Spleen (tissue), 13 donors: ENCODE results near the gene RAB4A. TPM values are rescaled to one million over a fixed set of nuclear protein-coding genes. Genes with fewer than 3 reads are reported as not detected.

Experiments
- DNase-seq: peaks from one replicate; pipeline ENCODE4 v3.0.0-alpha.2; 2020
- H3K27ac ChIP-seq, 8 donors: fragments of 200-600 bp; sonication (generic) in 7 of 8; 1 replicate in 4 of 8; 2 replicates in 4 of 8; pipeline versions ENCODE4 v1.5.0 to v1.8.0; 2016 to 2021; ENCODE audit warnings: inconsistent platforms in 4 of 8, mild to moderate bottlenecking in 4 of 8, moderate library complexity in 1 of 8
- H3K27me3 ChIP-seq, 7 donors: fragments of 200-600 bp; sonication (generic) in 6 of 7; replicated peaks in 1 of 7; 1 replicate in 4 of 7; 2 replicates in 3 of 7; pipeline versions ENCODE4 v1.5.0 to v1.8.0; 2016 to 2021; ENCODE audit warnings: inconsistent platforms in 3 of 7, mild to moderate bottlenecking in 1 of 7
- H3K36me3 ChIP-seq, 6 donors: fragments of 200-600 bp; sonication (generic) in 5 of 6; 1 replicate in 4 of 6; 2 replicates in 2 of 6; pipeline versions ENCODE4 v1.5.0 to v1.8.0; 2016 to 2021; ENCODE audit warnings: inconsistent platforms in 2 of 6
- H3K4me1 ChIP-seq, 6 donors: fragments of 200-600 bp; sonication (generic) in 5 of 6; 1 replicate in 3 of 6; 2 replicates in 3 of 6; pipeline versions ENCODE4 v1.5.0 to v1.8.0; 2016 to 2021; ENCODE audit warnings: inconsistent platforms in 3 of 6
- H3K4me3 ChIP-seq, 8 donors: fragments of 200-600 bp; sonication (generic) in 7 of 8; 1 replicate in 4 of 8; 2 replicates in 4 of 8; pipeline versions ENCODE4 v1.5.0 to v1.8.0; 2016 to 2021; ENCODE audit warnings: inconsistent platforms in 4 of 8, mild to moderate bottlenecking in 4 of 8, moderate library complexity in 2 of 8
- H3K9me3 ChIP-seq, 8 donors: fragments of 200-600 bp; sonication (generic) in 7 of 8; 1 replicate in 4 of 8; 2 replicates in 4 of 8; pipeline versions ENCODE4 v1.5.0 to v1.8.0; 2016 to 2021; ENCODE audit warnings: inconsistent platforms in 4 of 8
- POLR2A ChIP-seq, 3 donors: fragments of 450-650 bp; IDR thresholded peaks; one replicate each; pipeline ENCODE4 v1.5.1; 2017; ENCODE audit warnings: antibody characterized with exemption in 3 of 3, mild to moderate bottlenecking in 1 of 3
- POLR2AphosphoS5 ChIP-seq, 3 donors: sonication (generic); formaldehyde crosslinking; IDR thresholded peaks; one replicate each; pipeline ENCODE4 v1.5.1; 2017; ENCODE audit warnings: antibody characterized with exemption in 3 of 3
- WGBS, 5 donors: extraction: QIAGEN DNeasy Blood & Tissue Kit in 3 of 5; methylation state at CpG; one replicate each; pipeline versions ENCODE4 v1.1.5 to v1.1.7; 2013 to 2018; 5-methylcytosine and 5-hydroxymethylcytosine counted together
- intact Hi-C: fragments of 100-400 bp; cut with DNase I; formaldehyde crosslinking; loops from one replicate; pipeline ENCODE4 v1.15.0; 2023; ENCODE audit warnings: low total_unique reads
- long read RNA-seq, 2 donors: transcript quantifications; one replicate each; lab custom pipeline, GENCODE V29; 2026
- polyA plus RNA-seq, 3 donors: library from polyadenylated mRNA; stranded (reverse); fragments of 200-250 nt; gene quantifications; one replicate each; pipeline ENCODE4 v1.2.1, GENCODE V29; 2013
- total RNA-seq, 7 donors: library from RNA; depleted of rRNA in 3 of 7; stranded (reverse); fragments of >200 nt in 3 of 7; fragmentation: NEBNext Ultra II Directional in 4 of 7; extraction: Animal tissue kit (Norgen Biotek cat#: 25700) in 4 of 7; gene quantifications; one replicate each; pipeline versions ENCODE4 v1.1.0 to v1.2.1, GENCODE V29; 2016 to 2021
- TF ChIP-seq, protein P1 (sequence below), 11 experiments: fragments of 200-600 bp in 7 of 11; fragments of 450-650 bp in 4 of 11; sonication (generic) in 4 of 11; IDR thresholded peaks in 8 of 11; conservative IDR thresholded peaks in 3 of 11; 1 replicate in 7 of 11; 2 replicates in 4 of 11; pipeline versions ENCODE4 v1.4.0 to v1.8.0; 2016 to 2021; ENCODE audit warnings: antibody characterized with exemption in 11 of 11, inconsistent platforms in 4 of 11, mild to moderate bottlenecking in 1 of 11
- donor health status: healthy with polysubstance abuse.
- donor health status: DM: no; HTN: no; CAD: no; lungs with moderate emphysema.
- donor health status: DM: no; HTN: no; CAD: no.
- donor health status: Bipolar disorder and iron deficiency.
- donor health status: healthy.
- donor health status: DM: no; HTN: no; CAD: no.
- donor health status: DM: yes; HTN: yes; CAD: no.

The RAB4A gene, protein sequence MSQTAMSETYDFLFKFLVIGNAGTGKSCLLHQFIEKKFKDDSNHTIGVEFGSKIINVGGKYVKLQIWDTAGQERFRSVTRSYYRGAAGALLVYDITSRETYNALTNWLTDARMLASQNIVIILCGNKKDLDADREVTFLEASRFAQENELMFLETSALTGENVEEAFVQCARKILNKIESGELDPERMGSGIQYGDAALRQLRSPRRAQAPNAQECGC
- total RNA-seq = 10 to 100 TPM; 19.7 to 49.8 (median 35.3) TPM
- 10 to 100 TPM; 20.7 to 23.3 (median 22.2) TPM for polyA plus RNA-seq
- long read RNA-seq, donor 1, transcript RAB4A-201 (8 exons, 2,966 nt) = major isoform, 21 of 23 reads
- long read RNA-seq, donor 1, partial matches to known transcripts = 0 of 23 reads
- long read RNA-seq, donor 1, other reads (novel, unspliced or antisense) = 0 of 23 reads
- long read RNA-seq, donor 2, transcript RAB4A-201 (8 exons, 2,966 nt) = major isoform, 14 of 16 reads
- long read RNA-seq, donor 2, partial matches to known transcripts = 0 of 16 reads
- long read RNA-seq, donor 2, other reads (novel, unspliced or antisense) = 0 of 16 reads

DNA sequence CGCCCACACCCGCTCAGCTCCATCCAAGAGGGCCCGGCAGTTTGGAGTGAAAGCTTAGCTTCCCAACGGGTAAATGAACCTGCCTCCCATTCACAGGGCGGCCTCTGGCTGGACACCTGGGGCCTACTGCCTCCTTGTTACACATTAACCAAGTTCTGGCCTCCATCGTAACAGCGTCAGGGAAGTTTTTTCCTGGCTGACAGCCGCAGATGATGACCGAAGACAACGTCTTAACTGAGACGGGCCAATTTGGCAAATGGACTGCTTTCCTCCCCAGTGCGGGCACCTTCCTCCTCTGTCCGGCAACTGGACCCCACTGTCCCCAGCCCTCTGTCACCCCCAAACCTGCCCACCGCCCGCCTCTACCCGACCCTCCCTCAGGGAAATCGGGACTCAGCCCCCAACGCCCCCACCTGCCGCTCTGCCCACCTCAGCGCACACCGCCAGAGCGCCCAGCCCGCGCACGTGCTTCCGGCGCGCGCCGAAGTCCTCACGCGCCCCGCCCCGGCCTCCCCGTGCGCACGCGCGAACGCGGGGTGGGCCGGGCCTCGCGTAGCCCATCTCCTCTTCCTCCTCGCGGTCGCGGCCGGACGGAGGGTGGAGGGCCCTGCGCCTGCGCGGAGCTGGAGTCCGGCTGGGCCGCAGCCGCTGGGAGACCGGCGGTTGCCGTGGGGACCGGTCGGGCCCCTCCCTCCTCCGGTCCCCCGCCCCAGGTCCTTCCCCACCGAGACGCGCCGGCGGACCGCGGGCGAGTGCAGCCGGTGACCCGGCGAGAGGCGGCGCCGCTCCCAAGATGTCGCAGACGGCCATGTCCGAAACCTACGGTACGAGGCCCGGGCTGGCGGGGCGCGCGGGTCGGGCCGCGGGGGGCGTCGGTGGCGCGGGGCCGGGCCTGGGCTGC is at the start of gene RAB4A:
Gene RAB4A (plus strand): TSS at position 565 of the 901 bp plus-strand sequence. CDS start 229 bp downstream, at position 794.
- Histone ChIP-seq H3K9me3 (peaks cover 0 to 20% (median 7%) of the 10 kb centered on the region in 8 donors), H3K27ac (peak within 1 kb of the TSS; percentile 64 to 91 (median 76)), H3K36me3 (no peaks in the 10 kb centered on the region), H3K4me3 (peak within 1 kb of the TSS; percentile 63 to 91 (median 76)), H3K27me3 (no peaks in the 10 kb centered on the region), H3K4me1 (peaks cover 14 to 45% (median 32%) of the 10 kb centered on the region in 6 donors)
- WGBS, 5 donors = 14 to 38% (median 18%) methylated on average over 33 to 95 of the region's 95 CpGs
- peak; percentile 96 for DNase-seq
- TF ChIP-seq POLR2AphosphoS5 (IDR thresholded peaks at IDR 0.05) = peak; percentile 88 to 92 (median 90)
- TF ChIP-seq, protein P1, sequence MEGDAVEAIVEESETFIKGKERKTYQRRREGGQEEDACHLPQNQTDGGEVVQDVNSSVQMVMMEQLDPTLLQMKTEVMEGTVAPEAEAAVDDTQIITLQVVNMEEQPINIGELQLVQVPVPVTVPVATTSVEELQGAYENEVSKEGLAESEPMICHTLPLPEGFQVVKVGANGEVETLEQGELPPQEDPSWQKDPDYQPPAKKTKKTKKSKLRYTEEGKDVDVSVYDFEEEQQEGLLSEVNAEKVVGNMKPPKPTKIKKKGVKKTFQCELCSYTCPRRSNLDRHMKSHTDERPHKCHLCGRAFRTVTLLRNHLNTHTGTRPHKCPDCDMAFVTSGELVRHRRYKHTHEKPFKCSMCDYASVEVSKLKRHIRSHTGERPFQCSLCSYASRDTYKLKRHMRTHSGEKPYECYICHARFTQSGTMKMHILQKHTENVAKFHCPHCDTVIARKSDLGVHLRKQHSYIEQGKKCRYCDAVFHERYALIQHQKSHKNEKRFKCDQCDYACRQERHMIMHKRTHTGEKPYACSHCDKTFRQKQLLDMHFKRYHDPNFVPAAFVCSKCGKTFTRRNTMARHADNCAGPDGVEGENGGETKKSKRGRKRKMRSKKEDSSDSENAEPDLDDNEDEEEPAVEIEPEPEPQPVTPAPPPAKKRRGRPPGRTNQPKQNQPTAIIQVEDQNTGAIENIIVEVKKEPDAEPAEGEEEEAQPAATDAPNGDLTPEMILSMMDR (IDR thresholded peaks at IDR 0.05 in 8 of 11, conservative IDR thresholded peaks at IDR 0.05 in 3 of 11) = no peak
- intact Hi-C loops = no loop called here

DNA sequence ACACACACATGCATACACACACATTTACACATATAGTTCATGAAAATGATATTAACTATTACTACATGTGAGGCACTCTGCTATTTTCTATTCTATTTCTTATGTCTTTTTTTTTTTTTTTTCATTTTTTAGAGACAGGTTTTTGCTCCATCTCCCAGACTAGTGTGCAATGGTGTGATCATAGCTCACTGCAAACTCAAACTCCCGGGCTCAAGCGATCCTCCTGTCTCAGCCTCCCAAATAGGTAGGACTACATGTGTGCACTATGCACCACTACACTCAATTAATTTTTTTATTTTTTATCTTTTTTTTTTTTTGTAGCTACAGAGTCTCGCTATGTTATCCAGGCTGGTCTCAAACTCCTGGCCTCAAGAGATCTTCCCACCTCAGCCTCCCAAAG is 48.8 kb upstream of the RAB4A start:
- H3K27ac ChIP-seq = no peak overlapping the region
- intact Hi-C loops = loop anchor here (5.0 kb wide), 1 partner anchor 485 kb away; the partner anchor contains the start of gene RHOU

DNA sequence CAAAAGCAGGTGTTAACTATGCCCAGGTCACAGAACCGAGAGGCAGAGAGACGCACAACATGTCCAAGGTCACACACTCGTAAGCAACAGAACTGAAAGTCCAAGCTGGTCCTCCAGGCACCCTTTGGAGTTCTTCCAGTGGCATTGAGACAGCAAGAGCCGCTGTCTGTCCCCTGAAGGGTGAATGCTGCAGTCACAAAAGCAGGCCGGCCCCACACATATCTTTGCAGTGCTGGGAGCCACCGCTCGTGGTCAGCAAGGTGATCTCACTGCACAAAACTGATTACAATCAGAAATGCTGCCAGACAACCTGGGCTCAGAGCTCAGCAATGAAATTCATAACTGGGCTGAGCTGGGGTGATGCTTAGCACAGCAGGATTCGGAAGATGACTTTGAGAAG is 47.4 kb upstream of the RAB4A start:
- Histone ChIP-seq H3K4me3 (no peak overlapping the region), H3K9me3 (peaks cover 0 to 4% (median 0%) of the 10 kb centered on the region in 8 donors), H3K4me1 (peaks cover 0 to 24% (median 13%) of the 10 kb centered on the region in 6 donors), H3K36me3 (no peaks in the 10 kb centered on the region), H3K27ac (no peak overlapping the region), H3K27me3 (peaks cover 0 to 7% (median 0%) of the 10 kb centered on the region in 7 donors)
- no peak for DNase-seq
- WGBS, 5 donors = 79 to 87% (median 82%) methylated on average over 8 of the region's 8 CpGs
- TF ChIP-seq POLR2AphosphoS5 (IDR thresholded peaks at IDR 0.05) (no peak), POLR2A (IDR thresholded peaks at IDR 0.05) (no peak)
- TF ChIP-seq, protein P1 (IDR thresholded peaks at IDR 0.05 in 8 of 11, conservative IDR thresholded peaks at IDR 0.05 in 3 of 11) = no peak
- intact Hi-C loops = loop anchor here (5.0 kb wide), 1 partner anchor 486 kb away; the partner anchor contains the start of gene RHOU

More for the DNA sequence above, 48.8 kb upstream of the RAB4A start:
- H3K4me1 ChIP-seq = peaks cover 0 to 14% (median 6%) of the 10 kb centered on the region in 6 donors
- H3K36me3 ChIP-seq = no peaks in the 10 kb centered on the region
- H3K27me3 ChIP-seq = no peaks in the 10 kb centered on the region
- no peak for DNase-seq
- peaks cover 0 to 4% (median 0%) of the 10 kb centered on the region in 8 donors for H3K9me3 ChIP-seq
- H3K4me3 ChIP-seq = no peak overlapping the region
- TF ChIP-seq, protein P1 (IDR thresholded peaks at IDR 0.05 in 8 of 11, conservative IDR thresholded peaks at IDR 0.05 in 3 of 11) = no peak
- TF ChIP-seq POLR2A (IDR thresholded peaks at IDR 0.05) (no peak), POLR2AphosphoS5 (IDR thresholded peaks at IDR 0.05) (no peak)
- WGBS, 5 donors = 95 to 99% (median 97%) methylated on average over 3 of the region's 3 CpGs
